ENCODE measurements around the gene NEK11.

- TF ChIP-seq CTCF (IDR thresholded peaks at IDR 0.05) (no peak), EZH2phosphoT487 (IDR thresholded peaks at IDR 0.05) (no peak), EZH2 (IDR thresholded peaks at IDR 0.05) (no peak)
Observed at GRCh38 chr3:131396170-131396569, 369.5 kb downstream of the NEK11 start.
